Measurements from ENCODE around the gene TBX10. TPM values are rescaled to one million over a fixed set of nuclear protein-coding genes. Genes with fewer than 3 reads are reported as not detected.

Gene TBX10
- total RNA-seq, 4 donors from 2014 or later = not detected

DNA sequence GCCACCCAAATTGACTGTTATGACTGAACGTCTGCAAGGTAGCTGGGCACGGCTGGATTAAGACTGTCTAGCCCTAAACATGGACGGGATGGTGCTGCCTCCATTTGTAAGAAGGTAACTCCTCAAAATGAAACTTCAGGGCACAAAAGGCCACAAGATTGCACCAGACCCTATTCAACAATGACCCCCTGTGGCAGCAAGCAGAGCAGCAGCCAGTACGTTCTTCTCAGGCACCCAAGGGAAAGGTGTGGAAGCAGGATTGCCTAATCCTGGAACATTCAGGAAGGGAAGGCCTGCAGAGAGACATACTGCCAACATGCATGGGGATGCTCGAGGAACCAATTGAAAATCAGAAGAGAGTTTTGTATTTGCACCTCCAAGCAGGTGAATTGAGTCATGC lies 4.5 kb upstream of the TBX10 start:
- DNase-seq (ENCODE audit: low spot score) (no peak), ATAC-seq (ENCODE audit: low FRiP score) (no peak)
- TF ChIP-seq, protein P1, sequence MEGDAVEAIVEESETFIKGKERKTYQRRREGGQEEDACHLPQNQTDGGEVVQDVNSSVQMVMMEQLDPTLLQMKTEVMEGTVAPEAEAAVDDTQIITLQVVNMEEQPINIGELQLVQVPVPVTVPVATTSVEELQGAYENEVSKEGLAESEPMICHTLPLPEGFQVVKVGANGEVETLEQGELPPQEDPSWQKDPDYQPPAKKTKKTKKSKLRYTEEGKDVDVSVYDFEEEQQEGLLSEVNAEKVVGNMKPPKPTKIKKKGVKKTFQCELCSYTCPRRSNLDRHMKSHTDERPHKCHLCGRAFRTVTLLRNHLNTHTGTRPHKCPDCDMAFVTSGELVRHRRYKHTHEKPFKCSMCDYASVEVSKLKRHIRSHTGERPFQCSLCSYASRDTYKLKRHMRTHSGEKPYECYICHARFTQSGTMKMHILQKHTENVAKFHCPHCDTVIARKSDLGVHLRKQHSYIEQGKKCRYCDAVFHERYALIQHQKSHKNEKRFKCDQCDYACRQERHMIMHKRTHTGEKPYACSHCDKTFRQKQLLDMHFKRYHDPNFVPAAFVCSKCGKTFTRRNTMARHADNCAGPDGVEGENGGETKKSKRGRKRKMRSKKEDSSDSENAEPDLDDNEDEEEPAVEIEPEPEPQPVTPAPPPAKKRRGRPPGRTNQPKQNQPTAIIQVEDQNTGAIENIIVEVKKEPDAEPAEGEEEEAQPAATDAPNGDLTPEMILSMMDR (IDR thresholded peaks at IDR 0.05) = no peak

DNA sequence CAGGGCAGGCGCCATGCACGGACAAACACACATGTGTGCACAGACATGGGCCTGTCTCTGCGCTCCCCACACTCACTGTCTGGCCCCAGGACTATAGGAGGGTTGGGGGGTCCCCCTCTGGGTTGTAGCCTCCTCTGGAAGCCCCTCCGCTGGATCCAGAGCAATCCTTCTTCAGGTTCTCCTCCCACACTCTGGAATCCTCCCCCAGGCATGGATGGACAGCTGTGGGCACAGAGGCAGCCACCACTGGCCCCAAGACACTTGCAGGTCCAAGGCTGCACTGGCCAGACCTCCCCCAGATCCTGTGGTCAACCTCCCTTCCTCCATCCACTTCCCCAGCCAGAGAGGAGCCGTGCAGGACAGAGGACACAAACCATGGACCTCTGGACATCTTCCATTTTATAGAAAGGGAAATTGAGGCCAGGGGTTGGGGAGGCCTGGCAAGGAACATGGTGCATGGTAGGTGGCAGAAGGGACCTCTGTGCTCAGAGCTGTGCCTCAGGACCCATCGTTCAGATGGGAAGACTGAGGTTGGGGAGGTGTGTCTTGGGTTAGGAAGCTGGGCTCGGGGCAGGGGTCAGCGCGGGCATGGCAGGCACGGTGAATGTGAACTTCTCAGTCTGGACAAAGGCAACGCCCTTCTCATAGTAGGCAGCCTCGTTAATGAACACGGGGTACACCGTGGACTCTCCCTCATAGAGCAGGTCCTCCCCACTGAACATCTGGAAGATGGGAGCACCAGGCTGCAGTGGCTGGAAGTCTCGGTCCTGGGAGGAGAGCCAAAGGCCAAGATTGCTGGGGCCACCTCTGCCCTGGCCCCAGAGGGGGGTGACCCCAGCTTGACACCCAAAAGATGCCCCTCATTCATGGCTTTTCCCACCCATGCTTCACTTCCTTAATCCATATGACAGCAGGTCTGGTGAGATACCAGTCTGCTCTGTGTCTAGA lies 2.9 kb upstream of the TBX10 start:
- TF ChIP-seq, protein P1 (IDR thresholded peaks at IDR 0.05) = no peak
- DNase-seq (ENCODE audit: low spot score) (no peak), ATAC-seq (ENCODE audit: low FRiP score) (no peak)

DNA sequence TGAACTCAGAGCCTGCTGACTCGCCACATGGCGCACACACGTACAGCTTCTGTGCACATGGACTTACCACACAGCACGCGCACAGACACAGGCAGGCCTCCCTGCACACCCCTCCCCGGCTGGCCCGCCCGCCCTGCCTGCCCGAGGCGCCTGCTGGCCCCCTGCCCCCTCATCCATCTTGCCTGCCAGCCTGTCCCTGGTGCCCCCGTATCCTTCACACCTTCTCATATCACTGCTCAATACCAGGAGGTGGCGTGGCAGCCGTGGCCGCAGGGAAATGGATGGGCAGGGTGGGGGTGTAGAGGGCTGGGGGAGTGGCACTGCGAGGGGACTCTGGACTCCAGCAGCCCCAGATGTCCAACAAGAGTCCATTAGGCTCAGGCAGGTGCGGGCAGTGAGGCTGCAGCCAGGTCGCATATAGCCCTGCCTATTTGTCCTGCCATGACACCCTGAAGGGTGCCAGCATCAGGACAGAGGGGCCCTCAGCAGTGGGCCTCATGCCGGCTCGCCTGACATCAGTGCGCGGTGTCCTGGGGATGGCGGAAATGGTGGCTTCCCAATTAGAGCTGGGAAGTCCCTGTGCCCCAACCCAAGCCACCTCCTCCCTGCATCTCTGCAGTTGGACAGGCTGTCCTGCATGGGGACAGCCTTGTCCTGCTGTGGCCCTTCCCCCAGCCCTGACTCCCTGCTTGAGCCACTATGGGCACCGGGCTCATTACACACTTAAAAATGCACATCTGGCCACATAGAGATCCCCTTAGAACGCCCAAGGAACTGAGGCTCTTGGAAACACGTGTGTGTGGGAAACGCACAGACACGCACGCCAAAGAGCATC lies 2.0 kb upstream of the TBX10 start:
- ATAC-seq (ENCODE audit: low FRiP score) (no peak), DNase-seq (ENCODE audit: low spot score) (no peak)
- TF ChIP-seq, protein P1 (IDR thresholded peaks at IDR 0.05) = no peak

DNA sequence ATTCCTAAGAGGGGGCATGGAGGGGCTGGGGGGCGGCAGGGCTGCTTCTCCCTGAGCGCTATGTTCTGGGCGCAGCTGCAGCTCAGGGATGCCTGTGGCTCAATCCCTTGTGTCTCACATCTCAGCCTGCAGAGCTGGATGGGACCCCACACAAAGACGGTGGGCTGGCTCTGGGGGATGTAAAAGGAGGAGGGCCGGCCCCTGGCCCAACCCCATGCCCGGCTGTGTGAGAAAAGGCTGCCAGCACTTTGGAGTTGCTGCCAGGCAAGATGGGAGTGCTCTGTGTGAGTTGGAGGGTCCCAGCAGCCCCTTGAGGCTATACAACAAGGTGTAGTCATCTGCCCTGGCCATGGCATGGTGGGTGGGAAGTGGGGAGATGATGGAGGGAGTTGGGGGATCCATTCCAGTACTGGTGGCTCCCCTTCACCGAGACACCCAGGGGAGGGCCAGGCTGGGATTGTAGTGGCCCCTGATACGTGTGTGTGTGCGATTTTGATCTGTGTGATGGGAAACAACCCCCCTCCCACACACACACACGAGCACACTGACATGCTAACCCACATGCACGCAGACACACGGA lies 1.3 kb upstream of the TBX10 start:
- ATAC-seq (ENCODE audit: low FRiP score) = no peak
- no peak for DNase-seq (ENCODE audit: low spot score)
- TF ChIP-seq, protein P1 (IDR thresholded peaks at IDR 0.05) = no peak

DNA sequence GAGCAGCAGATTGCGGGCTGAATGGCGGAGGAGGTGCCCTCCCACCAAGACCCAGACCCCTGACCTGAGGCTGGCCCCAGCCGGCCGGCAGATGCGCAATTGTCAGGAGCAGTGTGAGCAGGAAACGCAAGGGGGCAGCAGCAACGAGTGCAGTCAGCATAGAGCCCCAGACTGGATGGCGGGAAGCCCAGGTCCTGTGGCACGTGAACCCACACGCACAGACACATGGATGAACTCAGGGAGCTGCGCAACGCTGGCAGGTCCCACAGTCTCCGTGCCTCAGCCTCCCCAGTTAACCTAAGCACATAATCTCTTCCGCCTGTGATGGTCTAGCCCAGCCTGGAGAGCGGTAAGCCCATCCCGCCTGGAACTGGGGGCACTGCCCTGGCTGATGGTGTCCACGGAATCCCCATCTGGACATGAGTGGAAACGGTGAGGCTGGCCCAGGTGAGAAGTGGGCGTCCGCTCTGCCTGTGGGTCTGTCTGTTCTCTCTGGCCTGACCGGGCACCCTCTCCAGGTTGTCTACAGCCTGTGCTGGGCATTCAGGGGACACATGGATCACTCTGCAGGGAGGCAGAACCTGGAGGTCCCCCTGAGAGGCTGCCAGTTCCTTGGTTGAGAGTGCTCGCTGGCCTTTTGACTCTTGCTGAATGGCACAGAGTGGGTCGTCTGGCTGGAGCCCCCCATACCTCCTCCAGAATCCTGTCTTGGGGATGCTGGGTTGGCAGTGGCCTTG lies 626 bp upstream of the TBX10 start:
- ATAC-seq (ENCODE audit: low FRiP score) (peak; percentile 37), DNase-seq (ENCODE audit: low spot score) (no peak)

More for the DNA sequence above, 626 bp upstream of the TBX10 start:
- TF ChIP-seq, protein P1 (IDR thresholded peaks at IDR 0.05) = no peak

All from omental fat pad (tissue), 4 donors.